HCEC 1CT (cell line): ENCODE results near the gene RNF222.
A peak's percentile ranks its signal among the peaks of the same experiment; 100 is the strongest.
"Not testable (repeated sequence)": the region's sequence is repeated elsewhere in the genome, so short reads cannot be mapped to it uniquely, and the experiment has no call there.

Experiments used
- DNase-seq: peaks from one replicate; pipeline ENCODE4 v3.0.0-alpha.2; 2017

RNF222 gene

DNA sequence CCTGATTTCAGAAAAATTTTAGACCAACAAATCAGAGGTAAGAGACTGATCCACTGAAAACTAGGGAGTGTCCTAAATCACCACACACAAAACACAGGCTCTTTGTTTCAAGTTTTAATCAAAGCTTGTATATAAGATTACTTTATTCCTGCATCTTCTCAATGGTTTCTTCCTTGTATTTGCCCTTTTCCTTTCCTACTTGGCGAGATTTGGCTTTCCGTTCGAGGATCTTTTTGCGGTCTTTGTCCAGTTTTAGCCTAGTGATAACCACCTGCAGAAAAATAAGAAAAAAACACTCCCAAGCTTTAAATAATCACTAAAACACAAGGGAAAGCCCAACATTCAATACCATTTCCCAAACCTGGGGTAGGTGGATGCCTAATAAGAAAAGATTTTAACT lies 20.2 kb downstream of the RNF222 start:
- DNase-seq, result no peak

DNA sequence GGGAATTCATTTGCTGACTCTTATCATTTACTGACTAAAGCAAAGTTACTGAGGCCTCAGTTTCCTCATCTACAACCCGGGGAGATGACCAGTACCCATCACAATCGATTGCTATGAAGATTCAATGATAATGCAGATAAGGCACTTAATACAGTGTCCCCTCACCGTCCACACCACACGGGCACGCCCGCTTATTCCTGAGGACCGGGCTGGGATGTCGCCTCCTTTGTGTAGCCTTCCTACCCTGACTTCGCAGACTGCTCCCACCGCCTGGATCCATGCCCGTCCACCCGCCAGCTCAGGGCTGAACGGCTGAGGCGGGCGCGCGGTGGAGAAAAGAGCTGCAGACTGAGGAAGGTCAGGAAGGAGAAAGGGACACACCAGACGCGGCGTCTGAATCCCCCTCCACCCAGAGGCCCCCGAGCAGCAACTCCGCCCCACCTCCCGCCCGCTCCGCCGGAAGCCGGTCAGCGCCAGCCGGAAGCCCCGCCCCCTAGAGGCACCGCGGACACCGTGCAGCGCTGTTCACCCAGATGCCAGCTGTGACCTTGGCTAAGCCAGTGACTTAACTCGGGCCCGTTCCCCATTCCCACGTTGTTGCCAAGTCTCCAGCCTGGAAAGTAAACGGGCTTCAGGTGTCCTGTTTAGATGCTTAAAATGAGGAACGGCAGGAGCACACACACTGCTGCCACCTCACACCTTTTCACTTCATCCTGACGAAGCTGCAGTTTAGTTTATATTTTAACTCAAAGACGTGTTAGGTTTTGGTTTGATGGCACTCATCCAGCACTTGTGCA lies 21.2 kb downstream of the RNF222 start, which contains the start of gene KRABD2:
Gene KRABD2, minus strand, starts transcription at position 434 of the 797 bp plus-strand sequence.
- peak; percentile 82 for DNase-seq

DNA sequence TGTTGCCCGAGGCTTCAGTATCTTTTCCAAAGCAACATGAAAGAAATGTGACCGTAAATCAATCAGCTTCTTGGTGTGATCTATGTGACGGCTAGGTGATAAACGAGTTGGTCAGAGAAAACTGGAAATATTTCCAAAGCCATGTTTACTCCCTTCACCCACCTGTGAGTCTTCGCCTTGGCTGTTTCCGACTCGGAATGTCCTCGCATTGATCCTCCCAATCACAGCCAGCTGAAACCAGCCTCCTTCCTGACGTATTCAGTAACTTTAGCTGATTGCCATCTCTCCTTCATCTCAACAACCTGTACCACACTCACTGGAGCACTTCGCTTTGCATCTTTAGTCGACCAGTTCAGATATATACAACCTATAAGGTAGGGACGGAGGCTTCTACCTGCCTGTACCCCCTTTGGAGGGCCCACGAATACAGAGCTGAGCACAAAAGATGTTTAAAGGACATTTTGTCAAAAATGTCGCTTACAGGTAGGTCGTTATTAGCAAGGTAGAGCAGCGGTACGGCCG lies 21.8 kb downstream of the RNF222 start:
- no peak for DNase-seq

DNA sequence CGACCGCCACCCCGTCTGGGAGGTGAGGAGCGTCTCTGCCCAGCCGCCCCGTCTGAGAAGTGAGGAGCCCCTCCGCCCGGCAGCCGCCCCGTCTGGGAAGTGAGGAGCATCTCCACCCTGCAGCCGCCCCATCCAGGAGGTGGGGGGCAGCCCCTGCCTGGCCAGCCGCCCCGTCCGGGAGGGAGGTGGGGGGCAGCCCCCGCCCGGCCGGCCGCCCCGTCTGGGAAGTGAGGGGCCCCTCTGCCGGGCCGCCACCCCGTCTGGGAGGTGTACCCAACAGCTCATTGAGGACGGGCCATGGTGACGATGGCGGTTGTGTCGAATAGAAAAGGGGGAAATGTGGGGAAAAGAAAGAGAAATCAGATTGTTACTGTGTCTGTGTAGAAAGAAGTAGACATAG lies 23.8 kb downstream of the RNF222 start:
- not testable (repeated sequence) for DNase-seq

DNA sequence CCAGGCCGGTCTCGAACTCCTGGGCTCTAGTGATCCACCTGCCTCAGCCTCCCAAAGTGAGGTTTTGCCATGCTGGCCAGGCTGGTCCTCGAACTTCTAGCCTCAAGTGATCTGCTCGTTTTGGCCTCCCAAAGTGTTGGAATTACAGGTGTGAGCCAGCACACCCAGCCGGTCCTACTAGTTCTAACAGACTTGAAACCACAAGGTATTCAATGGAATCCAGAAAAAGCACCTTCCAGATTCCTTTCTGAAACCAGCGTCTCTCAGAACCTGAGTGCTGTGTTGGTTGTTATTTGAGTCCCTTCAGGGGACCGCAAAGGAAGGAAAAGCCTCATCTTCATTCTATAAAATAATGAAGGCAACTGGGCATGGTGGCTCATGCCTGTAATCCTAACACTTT lies 25.2 kb downstream of the RNF222 start:
- DNase-seq, result no peak

DNA sequence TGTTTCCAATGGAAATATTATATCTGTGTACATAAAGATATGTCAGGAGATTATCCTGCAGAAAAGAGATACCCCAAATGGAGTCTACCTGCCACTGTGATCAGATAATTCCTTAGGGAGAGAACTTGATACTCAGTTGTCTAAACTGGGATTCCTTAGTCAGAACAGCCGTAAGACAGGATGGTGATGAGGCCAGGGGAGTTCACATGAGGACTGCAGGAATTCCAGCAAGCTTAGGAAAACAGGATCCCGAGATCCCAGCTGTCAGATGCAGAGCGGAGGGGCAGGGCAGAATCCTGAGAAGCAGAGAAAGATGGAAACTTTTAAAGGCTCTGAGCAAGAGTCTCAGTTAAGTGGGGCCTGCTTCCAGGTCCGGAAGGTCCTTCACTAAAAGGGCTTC lies 25.8 kb downstream of the RNF222 start:
- no peak for DNase-seq

DNA sequence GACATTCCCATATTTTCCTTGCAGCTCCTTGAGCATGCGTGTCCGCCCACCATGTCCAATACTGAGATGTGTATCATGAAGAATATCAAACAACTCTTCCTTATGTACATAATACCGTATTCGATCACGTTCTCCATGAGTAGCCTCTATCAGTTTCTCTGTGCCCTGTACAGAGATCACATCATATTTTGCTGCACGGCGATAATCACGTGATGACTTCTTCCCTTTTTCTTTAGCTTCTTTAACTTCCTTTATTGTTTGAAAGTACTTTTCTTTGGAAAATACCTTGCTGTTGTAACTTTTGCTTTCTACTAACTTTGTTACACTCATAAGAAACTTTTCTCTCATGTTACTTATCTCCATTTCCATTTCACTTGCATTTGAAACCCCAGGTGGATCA lies 27.7 kb downstream of the RNF222 start:
- DNase-seq, result no peak

DNA sequence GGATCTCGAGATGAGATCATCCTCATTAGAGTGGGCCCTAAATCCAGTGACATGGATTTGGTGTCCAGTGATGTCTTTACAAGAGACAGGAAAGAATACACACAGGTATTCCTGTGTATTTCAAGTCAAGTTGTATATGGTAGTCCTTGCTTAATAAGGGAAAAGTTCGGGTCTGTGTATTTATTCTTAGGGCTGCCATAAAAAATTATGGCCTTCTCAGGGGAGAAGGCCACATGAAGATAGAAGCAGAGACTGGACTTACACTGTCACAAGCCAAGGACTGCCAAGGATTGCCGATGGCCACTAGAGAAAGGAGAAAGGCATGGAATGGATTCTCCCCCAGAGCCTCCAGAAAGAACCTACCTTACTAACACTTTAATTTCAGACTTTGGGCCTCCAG lies 29.4 kb downstream of the RNF222 start:
- no peak for DNase-seq

DNA sequence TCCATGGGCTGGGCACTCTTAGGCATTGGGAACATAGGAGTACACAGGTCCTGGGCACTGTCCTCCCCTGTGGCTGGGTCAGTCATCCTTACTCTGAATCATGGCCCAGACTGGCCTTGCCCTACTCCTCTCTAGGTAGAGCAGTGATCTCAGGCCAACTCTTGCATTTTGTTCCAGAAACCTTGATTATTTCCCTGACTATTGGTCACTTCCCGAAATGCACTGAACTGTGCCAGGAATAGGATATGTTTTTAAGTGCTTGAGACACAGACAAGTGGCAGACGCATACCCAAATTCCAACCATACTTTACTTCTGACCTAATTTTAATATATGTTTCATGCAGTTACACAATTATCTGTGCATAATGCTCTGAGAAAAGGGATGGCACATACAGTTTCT lies 31.4 kb downstream of the RNF222 start:
- DNase-seq, result peak; percentile 68

DNA sequence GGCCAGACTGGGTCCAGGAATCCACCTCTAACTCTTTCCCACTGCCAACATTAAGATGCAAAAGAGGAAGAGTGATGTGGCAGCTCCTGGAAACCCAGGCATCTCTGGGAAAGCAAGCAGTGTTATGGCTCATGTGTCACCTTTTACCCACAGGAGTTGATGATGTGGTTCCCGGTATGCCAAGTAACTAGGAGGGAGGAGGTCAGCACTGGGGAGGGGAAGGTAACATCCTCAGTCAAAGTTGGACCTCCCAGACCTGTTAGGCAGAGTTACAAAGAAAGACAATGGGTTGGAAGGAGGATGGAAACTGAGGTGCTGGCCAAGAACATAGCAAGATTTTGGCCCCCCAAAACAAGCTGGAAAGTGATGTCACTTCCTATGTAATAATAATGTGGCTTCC lies 32.5 kb downstream of the RNF222 start:
- peak; percentile 17 for DNase-seq

DNA sequence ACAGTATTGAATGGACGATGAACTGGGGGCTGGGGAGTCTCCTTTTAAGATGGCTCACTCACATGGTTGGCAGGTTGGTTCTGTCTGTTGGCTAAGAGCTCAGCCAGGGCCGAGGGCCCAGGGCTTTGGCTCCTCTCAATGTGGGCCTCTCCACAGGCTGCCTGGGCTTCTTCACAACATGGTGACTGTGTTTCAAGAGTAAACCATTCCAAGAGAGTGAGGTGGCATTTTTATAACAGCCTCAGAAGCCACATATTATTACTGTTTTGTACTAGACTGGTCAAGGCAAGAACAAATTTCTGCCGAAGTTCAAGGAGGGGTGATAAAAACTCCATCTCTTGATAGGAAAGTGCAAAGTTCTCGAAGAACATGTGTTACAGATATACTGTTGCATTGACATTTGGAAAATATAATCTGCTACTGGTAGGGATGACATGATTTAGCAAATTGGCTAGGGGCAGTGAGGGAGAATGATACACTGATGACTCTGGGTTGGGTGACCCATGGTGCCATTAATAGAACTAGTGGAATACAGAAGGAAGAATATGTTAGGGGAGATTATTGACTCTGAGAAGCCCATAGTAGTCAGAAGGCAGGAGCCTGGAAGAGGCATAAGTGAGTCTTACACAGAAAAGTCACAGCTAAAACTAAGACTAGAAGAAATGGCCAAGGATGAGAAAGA lies 34.8 kb downstream of the RNF222 start:
- DNase-seq, result no peak

DNA sequence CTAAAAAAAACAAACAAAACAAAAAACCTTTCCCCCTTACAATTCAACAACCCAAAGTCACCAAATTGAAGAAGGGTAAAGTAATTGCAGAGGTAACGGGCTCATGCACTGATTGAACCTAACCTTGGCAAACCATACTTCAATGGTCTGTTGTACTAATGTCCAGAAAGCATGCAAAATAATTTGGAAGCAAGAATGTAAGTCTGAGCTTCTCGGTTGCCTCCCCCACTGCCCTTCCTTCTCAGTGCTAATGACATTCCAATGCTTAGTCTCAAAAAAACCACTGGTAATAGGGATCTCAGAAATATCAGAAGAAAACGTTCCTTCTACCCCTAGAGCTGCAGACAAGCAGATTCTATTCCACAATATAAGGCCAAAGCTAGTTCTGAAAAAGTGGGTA lies 36.9 kb downstream of the RNF222 start:
- no peak for DNase-seq

DNA sequence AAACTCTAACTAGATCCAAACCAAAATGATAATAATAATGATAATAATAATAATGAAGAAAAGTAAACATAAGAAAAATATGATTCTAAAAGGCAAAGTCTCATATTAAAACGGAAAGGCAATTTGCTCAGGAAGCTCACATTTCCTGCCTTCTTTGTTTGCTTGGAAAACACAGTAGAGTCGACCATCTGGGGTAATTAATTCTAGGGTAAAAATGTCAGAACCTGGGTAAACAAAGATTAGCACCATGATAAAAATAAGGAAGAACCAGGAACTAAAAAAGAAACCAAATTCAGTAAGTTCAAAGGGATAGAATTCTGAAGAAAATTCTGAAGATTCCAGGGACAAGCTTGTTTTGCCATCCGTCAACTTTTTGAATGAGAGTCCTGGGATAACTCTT lies 37.4 kb downstream of the RNF222 start:
- no peak for DNase-seq

DNA sequence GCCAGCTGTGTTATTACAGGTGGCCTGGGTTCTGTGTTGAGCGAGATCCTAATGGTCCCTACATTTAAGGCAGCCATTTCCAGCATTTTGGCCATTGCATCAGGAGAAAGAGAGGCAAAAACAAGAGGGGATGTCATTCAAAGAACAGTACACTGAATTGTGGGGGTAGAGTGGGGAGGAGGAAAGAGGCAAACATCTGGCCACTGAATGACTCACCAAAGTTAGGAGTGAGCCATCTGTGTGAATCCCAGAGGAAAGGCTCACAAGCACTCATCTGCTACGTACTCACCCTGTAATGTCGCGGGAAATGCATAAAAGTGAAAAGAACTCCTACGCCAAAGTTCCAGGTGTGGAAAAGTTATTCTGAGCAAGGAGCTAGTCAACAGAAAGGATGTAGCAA lies 37.9 kb downstream of the RNF222 start:
- DNase-seq, result peak; percentile 87

DNA sequence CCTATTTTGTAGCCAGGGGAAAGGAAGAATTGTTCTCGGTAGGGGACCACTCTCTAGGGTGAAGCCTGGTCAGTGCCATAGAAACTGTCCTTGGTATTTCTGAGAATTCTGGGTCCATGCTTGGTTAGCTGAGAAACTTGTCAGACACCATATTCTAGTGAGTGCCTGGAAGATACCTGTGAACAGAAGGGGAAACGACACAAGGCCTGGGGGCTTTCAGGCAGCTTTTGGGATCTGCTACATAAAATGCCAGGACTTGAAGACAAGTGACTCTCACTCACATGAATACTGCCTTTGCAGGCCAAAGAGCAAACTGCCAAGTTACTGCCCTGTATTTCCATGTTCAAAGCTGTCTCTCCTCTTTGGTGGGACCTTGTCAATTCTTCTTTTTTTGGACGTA lies 39.7 kb downstream of the RNF222 start:
- DNase-seq, result no peak

DNA sequence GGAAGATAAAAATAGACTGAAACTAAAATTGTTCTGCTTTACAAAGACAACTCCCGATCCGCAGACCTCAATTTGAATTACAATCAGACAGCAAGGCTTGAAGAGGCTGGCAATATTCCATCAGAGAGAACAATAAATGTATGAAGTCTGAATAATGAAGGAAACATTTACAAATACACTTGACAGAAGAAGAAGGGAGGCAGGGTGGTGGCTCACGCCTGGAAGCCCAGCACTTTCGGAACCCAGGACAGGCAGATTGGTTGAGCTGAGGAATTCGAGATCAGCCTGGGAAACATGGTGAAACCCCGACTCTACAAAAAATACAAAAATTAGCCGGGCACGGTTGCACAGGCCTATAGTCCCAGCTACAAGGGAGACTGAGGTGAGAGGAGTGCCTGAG lies 43.4 kb downstream of the RNF222 start:
- no peak for DNase-seq

DNA sequence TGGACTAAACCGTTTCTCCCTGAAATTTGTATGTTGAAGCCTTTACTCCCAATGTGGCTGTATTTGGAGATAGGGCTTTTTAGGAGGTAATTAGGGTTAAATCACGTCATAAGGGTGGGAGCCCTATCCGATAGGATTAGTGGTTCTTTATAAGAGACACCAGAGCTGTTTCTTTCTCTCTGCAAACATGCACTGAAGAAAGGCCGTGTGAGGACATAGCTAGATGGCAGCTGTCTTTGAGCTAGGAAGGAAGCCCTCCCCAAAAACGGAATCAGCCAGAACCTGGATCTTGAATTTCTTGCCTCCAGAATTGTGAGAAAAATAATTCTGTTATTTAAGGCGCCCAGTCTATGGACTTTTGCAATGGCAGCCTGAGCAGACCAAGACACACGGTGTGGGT lies 43.9 kb downstream of the RNF222 start:
- DNase-seq, result no peak

DNA sequence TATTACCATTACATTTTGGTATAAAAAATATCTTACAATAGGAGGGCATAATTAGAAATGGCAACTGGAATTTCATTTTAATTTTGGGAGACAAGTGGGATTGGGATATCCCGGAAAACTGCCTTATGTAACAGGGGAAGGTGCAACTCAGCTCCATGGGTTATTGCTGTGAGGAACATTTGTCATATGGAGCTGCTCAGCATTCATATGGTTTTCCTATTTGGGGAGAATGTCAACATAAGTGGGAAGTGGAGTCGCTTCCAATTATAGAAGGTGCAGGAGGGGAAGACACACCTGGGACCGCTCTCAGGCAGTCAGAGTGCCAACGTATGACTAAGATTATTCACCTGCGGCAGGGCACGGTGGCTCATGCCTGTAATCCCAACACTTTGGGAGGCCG lies 47.3 kb downstream of the RNF222 start:
- no peak for DNase-seq

DNA sequence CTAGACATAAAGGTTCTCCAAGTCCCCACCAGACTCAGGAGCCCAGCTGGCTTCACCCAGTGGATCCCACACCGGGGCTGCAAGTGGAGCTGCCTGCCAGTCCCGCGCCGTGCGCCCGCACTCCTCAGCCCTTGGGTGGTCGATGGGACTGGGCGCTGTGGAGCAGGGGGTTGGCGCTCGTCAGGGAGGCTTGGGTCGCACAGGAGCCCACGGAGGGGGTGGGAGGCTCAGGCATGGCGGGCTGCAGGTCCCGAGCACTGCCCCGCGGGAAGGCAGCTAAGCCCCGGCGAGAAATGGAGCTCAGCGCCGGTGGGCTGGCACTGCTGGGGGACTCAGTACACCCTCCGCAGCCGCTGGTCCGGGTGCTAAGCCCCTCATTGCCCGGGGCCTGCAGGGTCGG lies 50.6 kb downstream of the RNF222 start:
- DNase-seq, result not testable (repeated sequence)

DNA sequence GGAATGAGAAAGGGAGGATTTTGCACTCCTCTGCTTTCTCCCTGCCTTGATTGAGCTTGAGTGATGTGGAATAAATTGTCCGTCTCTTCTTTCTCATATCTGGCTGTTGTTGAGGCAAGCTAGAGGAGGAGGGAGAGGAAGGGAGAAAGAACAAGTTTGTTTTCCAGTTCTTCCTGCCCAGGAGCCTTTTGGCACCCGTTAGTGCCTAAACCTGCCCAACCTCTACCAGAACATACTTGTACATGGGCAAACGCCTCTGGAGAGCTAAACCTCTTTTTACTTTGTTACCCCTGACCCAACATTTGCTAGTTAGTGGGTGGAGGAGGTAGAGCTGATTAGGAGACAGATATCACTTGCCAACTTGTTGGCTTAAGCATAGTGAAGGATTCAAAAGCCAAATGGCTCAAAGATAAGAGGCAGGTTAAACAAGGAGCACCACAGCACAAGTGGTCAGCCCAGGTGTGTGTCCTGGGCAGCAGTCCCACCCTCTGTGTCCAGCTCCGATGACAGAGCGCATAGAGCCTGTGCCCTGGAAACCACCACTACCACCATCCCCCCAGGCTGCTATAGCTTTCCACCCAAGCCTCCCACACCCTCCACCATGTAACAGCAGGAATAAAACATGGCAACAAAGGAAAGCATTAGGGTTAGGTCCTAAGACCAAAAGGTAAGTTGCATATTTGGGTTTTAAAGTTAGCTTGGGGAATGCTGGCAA lies 51.5 kb downstream of the RNF222 start:
- DNase-seq, result no peak

DNA sequence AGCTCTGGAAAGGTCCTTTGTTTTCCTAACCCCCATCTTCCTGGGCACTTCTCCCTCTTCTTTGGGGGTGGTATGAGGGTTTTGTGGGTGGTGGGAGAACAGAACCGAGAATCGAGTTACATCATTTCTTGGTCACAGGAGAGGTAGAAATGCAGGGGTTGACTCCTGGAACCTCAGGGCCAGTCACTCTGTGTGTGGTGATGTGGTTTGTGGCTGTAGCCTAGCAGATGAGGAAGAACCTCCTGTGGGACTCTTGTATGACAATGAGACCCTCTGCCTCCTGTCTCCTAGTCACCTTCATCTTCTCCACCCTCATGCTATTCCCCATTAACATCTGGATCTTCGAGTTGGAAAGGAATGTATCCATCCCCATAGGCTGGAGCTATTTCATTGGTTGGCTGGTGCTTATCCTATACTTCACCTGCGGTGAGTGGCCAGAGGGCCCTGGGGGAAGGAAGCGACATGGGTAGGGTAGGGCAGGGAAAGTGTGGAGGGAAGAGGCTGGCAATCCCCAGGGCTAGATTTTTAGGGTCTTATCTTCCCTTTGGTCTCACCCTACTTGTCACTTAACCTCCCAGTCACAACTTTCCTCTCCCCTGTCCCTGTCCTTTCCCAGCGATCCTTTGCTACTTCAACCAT lies 52.5 kb downstream of the RNF222 start:
- no peak for DNase-seq

DNA sequence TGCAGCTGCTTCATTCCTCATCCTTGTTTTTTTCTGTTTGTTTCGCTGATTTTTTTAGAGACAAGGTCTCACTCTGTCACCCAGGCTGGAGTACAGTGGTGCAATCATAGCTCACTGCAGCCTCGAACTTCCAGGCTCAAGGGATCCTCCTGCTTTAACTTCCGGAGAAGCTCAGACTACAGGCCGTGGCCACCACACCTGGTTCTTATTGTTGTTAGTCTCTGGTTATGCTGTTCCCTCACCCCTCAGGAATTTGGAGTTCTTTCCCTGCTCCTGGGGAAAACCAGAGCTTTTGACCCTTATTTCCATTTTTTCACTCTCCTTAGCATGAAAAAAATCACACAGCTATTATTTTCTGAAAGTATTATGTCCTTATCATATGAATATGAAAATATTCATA lies 56.2 kb downstream of the RNF222 start:
- DNase-seq, result no peak
